Kidney (tissue), 14 donors: ENCODE measurements around the gene ZBTB11. TPM values are rescaled to one million over a fixed set of nuclear protein-coding genes. Genes with fewer than 3 reads are reported as not detected.

Source experiments
- DNase-seq, 5 donors: peaks; one replicate each; pipeline ENCODE4 v3.0.0-alpha.2; 2013 to 2020
- FAIRE-seq: peaks from 2 replicates; lab custom pipeline; 2012; peaks lifted over from hg19 to GRCh38; lab: Jason Lieb, UNC
- H3K27ac ChIP-seq, 2 donors: one replicate each; pipeline ENCODE4 v1.7.0; 2013; ENCODE audit warnings: low read depth in 2 of 2, low read length in 2 of 2, inconsistent platforms in 1 of 2
- H3K27me3 ChIP-seq: one replicate; pipeline ENCODE4 v1.7.1; 2013; ENCODE audit warnings: low read length, inconsistent platforms; ENCODE audit not compliant: control insufficient read depth, insufficient read depth
- H3K36me3 ChIP-seq, 3 donors: one replicate each; pipeline versions ENCODE4 v1.7.0 to v1.7.1; 2013; ENCODE audit warnings: low read length in 3 of 3, control low read depth in 1 of 3, inconsistent platforms in 1 of 3; ENCODE audit not compliant: insufficient read depth in 3 of 3, control insufficient read depth in 2 of 3
- H3K4me1 ChIP-seq, 3 donors: one replicate each; pipeline versions ENCODE4 v1.7.0 to v1.7.1; 2013; ENCODE audit warnings: low read length in 3 of 3, inconsistent platforms in 1 of 3, low read depth in 1 of 3; ENCODE audit not compliant: control insufficient read depth in 2 of 3, insufficient read depth in 2 of 3
- H3K4me3 ChIP-seq, 3 donors: one replicate each; pipeline versions ENCODE4 v1.7.0 to v1.8.1; 2013; ENCODE audit warnings: low read length in 3 of 3, control low read depth in 1 of 3, inconsistent platforms in 1 of 3
- H3K9ac ChIP-seq, 3 donors: one replicate each; pipeline versions ENCODE4 v1.7.0 to v1.7.1; 2013; ENCODE audit warnings: low read length in 3 of 3, control low read depth in 1 of 3, inconsistent platforms in 1 of 3
- H3K9me3 ChIP-seq, 3 donors: one replicate each; pipeline versions ENCODE4 v1.7.0 to v1.7.1; 2013; ENCODE audit warnings: low read length in 3 of 3, control low read depth in 1 of 3, inconsistent platforms in 1 of 3; ENCODE audit not compliant: control insufficient read depth in 2 of 3, insufficient read depth in 1 of 3
- intact Hi-C: fragments of 100-400 bp; cut with DNase I; formaldehyde crosslinking; loops from one replicate; pipeline ENCODE4 v1.11.1; 2022
- polyA plus RNA-seq: library from polyadenylated mRNA; stranded (reverse); fragments of 350-450 nt; fragmentation: Illumina TruSeq; extraction: RNeasy Lipid Tissue Mini Kit (QIAGEN cat#74804); gene quantifications from one replicate; pipeline ENCODE4 v1.2.3, GENCODE V29; 2014; ENCODE audit warnings: low read depth, low replicate concordance; ENCODE audit not compliant: insufficient read depth
- total RNA-seq: library from RNA; stranded (reverse); fragmentation: NEBNext Ultra II Directional; extraction: Animal tissue kit (Norgen Biotek cat#: 25700); gene quantifications from one replicate; pipeline ENCODE4 v1.2.1, GENCODE V29; 2021
- TF ChIP-seq, protein P1 (sequence below): IDR thresholded peaks from 3 replicates; pipeline ENCODE4 v1.5.1; 2012; ENCODE audit warnings: mild to moderate bottlenecking, moderate library complexity, borderline replicate concordance; ENCODE audit not compliant: insufficient read depth; ENCODE audit errors: extremely low read depth
- donor health status: control.
- donor health status: control.
- donor health status: control.
- donor health status: control.
- donor health status: control.
- donor health status: DM: yes; HTN: yes; CAD: no.
- donor health status: Normal renal cell carcinoma (clear cell type).

The ZBTB11 gene
- total and polyA plus RNA-seq, 2 donors from 2014 or later, result 4.7 to 14.1 TPM

DNA sequence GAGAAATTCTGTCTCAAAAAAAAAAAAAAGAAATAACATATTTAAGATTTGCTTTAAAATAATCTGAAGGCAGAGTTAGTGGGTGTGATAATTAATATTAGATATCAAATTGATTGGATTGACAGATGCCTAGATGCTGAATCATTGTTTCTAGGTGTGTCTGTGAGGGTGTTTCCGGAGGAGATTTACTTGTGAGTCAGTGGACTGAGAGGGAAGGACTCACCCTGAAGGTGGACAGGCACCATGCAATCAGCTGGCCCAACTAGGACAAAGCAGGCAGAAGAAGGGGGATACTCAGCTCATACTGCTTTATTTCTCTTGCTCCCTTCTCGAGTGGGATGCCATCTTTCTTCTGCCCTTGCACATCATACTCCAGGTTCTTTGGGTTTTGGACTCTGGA lies 26.2 kb upstream of the ZBTB11 start:
- TF ChIP-seq, protein P1, sequence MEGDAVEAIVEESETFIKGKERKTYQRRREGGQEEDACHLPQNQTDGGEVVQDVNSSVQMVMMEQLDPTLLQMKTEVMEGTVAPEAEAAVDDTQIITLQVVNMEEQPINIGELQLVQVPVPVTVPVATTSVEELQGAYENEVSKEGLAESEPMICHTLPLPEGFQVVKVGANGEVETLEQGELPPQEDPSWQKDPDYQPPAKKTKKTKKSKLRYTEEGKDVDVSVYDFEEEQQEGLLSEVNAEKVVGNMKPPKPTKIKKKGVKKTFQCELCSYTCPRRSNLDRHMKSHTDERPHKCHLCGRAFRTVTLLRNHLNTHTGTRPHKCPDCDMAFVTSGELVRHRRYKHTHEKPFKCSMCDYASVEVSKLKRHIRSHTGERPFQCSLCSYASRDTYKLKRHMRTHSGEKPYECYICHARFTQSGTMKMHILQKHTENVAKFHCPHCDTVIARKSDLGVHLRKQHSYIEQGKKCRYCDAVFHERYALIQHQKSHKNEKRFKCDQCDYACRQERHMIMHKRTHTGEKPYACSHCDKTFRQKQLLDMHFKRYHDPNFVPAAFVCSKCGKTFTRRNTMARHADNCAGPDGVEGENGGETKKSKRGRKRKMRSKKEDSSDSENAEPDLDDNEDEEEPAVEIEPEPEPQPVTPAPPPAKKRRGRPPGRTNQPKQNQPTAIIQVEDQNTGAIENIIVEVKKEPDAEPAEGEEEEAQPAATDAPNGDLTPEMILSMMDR, result no peak
- Histone ChIP-seq H3K4me1 (no peaks in the 10 kb centered on the region), H3K27ac (no peak overlapping the region), H3K4me3 (no peak overlapping the region), H3K9me3 (no peaks in the 10 kb centered on the region), H3K27me3 (no peaks in the 10 kb centered on the region), H3K9ac (no peak overlapping the region), H3K36me3 (no peaks in the 10 kb centered on the region)
- DNase-seq (no peak), FAIRE-seq (no peak)
- intact Hi-C loops, result no loop called here

DNA sequence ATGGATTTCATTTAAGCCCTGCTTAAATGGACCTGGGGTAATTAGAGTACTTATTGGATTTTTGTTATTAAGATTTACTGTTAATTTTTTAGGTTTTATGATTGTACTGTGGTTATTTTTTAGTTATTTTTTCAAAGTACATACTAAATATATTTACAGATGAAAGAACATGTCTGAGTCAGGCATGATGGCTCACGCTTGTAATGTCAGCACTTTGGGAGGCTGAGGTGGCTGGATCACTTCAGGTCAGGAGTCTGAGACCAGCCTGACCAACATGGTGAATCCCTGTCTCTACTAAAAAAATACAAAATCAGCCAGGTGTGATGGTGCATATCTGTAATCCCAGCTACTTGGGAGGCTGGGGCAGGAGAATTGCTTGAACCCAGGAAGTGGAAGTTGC lies 25.8 kb upstream of the ZBTB11 start:
- TF ChIP-seq, protein P1, result no peak
- intact Hi-C loops, result no loop called here
- H3K27me3 ChIP-seq, result no peaks in the 10 kb centered on the region
- H3K9me3 ChIP-seq, result no peaks in the 10 kb centered on the region
- no peak overlapping the region for H3K9ac ChIP-seq
- DNase-seq, result no peak
- no peak overlapping the region for H3K4me3 ChIP-seq
- no peak for FAIRE-seq
- H3K27ac ChIP-seq, result no peak overlapping the region
- no peaks in the 10 kb centered on the region for H3K36me3 ChIP-seq
- no peaks in the 10 kb centered on the region for H3K4me1 ChIP-seq

- no peaks in the 10 kb centered on the region for H3K36me3 ChIP-seq
- no peaks in the 10 kb centered on the region for H3K27me3 ChIP-seq
- H3K4me3 ChIP-seq, result no peak overlapping the region
- H3K9me3 ChIP-seq, result no peaks in the 10 kb centered on the region
- FAIRE-seq (no peak), DNase-seq (no peak)
- no peaks in the 10 kb centered on the region for H3K4me1 ChIP-seq
- no peak overlapping the region for H3K27ac ChIP-seq
- intact Hi-C loops, result no loop called here
- no peak overlapping the region for H3K9ac ChIP-seq
- TF ChIP-seq, protein P1, result no peak
Measured at GRCh38 chr3:101701696-101702634, 25.0 kb upstream of the ZBTB11 start.
